Measurements from ENCODE around the gene JPT1.
A peak's percentile ranks its signal among the peaks of the same experiment; 100 is the strongest.

Gene JPT1

GRCh38 chr17:75103601-75104554 is 50.4 kb downstream of the JPT1 start:
- no peak for DNase-seq (ENCODE audit: low read depth)

GRCh38 chr17:75102385-75102821 is 51.9 kb downstream of the JPT1 start:
- DNase-seq (ENCODE audit: low read depth) = no peak

DNA sequence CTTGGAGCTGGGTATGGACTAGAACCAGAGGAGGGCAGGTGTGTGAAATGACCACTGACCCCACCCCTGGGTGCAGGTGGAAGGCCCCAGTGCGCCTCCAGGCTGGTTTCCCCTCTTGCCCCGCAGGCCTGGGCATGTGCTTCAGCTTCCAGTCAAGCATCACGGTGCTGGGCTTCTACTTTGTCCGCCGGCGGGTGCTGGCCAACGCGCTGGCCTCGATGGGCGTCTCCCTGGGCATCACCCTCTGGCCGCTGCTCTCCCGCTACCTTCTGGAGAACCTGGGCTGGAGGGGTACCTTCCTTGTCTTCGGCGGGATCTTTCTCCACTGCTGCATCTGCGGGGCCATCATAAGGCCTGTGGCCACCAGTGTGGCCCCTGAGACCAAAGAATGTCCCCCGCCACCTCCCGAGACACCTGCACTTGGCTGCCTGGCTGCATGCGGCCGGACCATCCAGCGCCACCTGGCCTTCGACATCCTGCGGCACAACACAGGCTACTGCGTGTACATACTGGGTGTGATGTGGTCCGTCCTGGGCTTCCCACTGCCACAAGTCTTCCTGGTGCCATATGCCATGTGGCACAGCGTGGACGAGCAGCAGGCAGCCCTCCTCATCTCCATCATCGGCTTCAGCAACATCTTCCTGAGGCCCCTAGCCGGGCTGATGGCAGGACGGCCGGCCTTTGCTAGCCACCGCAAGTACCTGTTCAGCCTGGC is 54.3 kb downstream of the JPT1 start:
- no peak for DNase-seq (ENCODE audit: low read depth)

DNA sequence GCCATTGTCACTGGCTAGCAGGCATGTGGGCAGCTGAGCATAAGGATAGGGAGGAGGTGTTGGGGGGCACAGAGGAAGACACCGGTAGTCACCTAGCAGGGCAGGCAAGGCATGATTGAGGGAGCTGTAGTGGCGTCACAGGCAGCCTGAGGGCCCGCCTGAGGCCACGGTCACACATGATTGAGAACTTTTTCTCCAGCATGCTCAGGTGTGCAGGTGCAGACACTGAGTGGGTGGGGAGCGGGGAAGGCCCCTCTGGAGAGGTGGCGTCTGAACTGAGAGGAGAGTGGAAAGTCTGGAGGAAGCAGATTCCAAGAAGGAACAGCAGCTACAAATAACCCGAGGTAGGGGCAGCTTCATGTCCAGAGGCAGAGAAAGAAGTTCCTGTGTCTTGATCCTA is 55.5 kb downstream of the JPT1 start:
- no peak for DNase-seq (ENCODE audit: low read depth)

DNA sequence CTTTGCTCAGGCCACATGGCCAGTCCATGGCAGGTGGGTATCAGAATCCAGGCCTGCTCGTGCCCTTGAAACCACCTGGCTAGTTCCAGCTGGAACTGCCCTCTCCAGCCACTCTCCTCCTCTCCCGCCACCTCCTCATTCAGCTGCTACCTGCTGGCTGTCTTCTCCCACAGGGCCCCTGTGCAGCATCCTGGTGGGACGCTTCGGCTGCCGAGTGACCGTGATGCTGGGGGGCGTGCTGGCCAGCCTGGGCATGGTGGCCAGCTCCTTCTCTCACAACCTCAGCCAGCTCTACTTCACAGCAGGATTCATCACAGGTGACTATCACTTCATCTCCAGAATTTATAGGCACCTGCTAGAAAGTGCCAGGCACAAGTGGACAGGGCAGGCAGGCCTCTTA is 56.4 kb downstream of the JPT1 start:
- DNase-seq (ENCODE audit: low read depth) = no peak

DNA sequence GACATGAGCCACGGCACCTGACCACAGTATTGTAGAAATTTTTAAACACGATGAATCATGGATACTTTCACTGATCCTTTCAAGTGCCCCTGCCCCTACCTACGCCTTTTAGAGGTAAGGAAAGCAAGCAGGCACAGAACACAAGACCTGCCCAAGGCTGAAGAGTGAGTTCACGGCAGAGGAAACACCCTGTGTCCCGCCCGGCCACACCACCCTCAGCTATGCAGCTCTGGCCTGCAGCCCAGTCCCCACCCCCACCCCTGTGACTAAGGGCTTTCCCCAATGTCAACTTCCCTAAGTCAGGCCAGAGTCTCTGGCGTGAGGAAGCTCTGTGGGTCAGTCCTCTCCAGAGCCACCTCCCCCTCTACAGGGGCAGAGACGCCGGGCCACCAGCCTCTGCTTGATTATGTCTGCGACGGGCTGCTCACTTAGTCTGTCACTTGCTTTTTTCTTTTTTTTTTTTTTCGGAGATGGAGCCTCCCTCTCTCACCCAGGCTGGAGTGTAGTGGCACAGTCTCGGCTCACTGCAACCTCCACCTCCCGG is 58.2 kb downstream of the JPT1 start:
- DNase-seq (ENCODE audit: low read depth) = no peak

GRCh38 chr17:75094871-75095399 is 59.4 kb downstream of the JPT1 start:
- DNase-seq (ENCODE audit: low read depth) = no peak

DNA sequence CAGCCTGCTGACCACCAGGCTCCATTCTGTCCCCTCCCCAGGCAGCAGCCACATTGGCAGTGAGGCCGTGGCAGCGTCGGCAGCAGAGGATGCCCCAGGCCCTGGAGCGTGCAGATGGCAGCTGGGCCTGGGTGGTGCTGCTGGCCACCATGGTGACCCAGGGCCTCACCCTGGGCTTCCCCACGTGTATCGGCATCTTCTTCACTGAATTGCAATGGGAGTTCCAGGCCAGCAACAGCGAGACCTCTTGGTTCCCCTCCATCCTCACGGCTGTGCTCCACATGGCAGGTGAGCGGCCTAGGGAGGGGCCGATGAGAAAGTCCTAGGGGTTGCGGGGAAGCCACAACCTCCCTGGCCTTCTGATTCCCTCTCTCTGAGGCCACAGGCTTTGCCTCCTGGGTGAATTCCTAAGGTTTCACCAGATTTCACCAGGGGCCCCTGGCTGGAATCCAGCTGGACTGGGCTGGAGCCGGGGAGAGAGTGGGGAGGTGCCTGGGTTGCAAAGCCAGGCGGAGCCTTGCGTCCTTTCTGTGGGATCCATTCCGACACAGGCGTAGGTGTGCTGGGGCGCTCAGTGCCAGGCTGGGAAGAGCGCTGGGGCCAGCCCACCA is 60.7 kb downstream of the JPT1 start:
- DNase-seq (ENCODE audit: low read depth) = no peak

DNA sequence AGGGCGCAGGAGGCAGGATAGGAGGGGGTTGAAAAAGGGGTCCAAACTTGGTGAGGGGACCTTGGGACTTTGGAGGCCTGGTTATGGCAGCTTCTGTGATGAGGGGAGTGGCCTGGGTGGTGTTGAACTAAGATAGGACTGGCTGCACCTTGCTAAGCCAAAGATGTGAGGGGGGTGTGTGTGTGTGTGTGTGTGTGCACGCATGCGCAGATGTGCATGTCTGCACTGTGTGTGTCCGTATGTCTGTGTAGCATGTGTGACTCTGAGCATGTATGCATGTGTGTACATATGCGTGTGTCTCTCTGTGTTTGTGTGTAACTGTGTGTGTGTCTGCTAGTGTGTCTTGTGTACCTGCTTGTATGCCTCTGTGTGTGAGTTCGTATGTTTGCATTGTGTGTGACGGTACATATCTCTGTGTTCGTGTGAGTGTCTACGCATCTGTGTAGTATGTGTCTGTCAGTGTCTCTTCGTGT is 62.4 kb downstream of the JPT1 start:
- DNase-seq (ENCODE audit: low read depth) = no peak

- no peak for DNase-seq (ENCODE audit: low read depth)
These were observed 63.1 kb downstream of the JPT1 start for GRCh38 chr17:75090871-75091854.

DNA sequence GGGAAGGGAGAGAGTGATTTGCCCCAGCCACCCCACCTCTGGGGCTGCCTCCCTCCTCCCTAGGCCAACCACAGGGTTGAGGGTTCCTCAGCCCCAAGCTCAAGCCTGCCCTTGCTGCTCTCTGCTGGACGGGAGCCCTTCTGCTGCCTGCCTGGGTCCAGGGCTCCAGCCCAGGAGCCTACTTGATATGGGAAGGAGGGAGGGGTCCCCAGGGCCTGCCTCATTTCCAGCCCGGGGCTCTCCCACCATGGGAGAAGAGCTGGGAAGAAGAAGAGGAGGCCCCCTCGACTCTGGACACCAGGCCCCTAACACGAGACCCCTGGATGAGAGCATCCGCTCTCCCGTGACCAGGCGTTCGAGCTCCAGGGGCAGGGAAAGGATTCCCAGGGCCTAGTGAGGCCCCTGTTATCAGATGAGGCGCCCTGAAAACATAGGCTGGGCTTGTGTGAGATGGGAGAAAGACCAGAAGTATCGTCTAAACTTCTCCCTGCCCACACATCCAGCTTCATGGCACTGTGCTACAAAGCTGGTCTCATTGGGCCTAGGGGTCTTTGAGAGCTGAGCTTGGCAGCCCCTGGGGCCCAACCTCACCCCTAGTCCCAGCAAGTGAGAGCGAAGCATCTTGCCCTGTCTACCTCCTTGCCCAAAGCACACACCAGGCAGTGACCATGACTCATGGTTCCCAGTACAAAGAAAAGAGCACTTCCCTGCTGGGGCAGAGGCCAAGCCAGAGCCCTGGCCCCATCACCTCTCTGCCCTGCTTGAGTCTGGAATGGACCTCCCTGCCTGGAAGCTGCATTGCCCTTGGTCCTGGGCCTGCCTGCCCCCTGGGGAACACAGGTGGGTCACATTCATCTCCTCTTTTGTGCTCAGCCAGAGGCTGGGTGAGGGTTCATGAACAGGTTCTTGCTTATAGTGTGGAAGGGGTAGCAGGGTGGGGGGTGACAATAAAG is 65.6 kb downstream of the JPT1 start:
- no peak for DNase-seq (ENCODE audit: low read depth)

- peak; percentile 21 for DNase-seq (ENCODE audit: low read depth)
These were observed 66.5 kb downstream of the JPT1 start, which contains the start of gene SLC16A5 for GRCh38 chr17:75087558-75088453. Gene SLC16A5 (plus strand): TSS chr17:75087954. CDS start chr17:75093637, 5,683 bp downstream.

GRCh38 chr17:75087182-75087557 is 67.1 kb downstream of the JPT1 start:
- no peak for DNase-seq (ENCODE audit: low read depth)

DNA sequence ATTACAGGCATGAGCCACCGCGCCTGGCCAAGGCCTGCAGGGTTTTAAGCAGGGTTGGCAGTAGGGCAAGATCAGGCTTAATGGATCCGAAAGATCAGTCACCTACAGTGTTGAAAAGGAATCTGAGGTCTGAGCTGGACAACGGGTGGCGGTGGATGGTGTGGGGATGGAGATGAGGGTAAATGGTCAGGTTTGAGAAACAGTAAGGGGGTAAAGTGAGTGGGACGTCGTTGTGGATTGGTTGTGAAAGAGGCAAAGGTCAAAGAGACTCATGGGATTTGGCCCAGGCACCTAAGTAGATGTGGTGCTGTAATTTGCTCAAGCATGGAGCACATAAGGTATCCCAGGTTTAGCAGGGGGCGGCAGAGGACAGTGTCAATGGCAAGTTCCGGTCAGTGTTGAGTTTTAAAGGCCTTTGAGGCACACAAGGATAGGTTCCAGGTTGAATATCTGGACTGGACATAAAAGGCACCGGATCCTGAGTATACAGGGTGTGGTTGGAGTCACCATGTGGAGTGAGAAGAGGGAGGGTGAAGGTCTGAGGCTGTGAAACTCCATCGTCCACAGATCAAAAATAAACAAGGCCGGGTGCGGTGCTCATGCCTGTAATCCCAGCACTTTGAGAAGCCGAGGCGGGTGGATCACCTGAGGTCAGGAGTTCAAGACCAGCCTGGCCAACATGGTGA is 67.7 kb downstream of the JPT1 start:
- no peak for DNase-seq (ENCODE audit: low read depth)

Data from T-helper 22 cell (primary cell).